GM23248 (cell line): Measurements from ENCODE around the gene JAGN1. TPM values are rescaled to one million over a fixed set of nuclear protein-coding genes. Genes with fewer than 3 reads are reported as not detected.
A peak's percentile ranks its signal among the peaks of the same experiment; 100 is the strongest.

ENCODE experiments used
- DNase-seq: peaks from one replicate; pipeline ENCODE4 v3.0.0-alpha.2; 2015
- H2AFZ ChIP-seq: fragments of 200-600 bp; sonication (generic); 2 replicates; pipeline ENCODE4 v1.6.1; 2016; ENCODE audit warnings: antibody characterized with exemption
- H3F3A ChIP-seq: fragments of 200-600 bp; sonication (generic); 2 replicates; pipeline ENCODE4 v1.6.1; 2016; ENCODE audit warnings: mild to moderate bottlenecking, antibody characterized with exemption, mixed run types; ENCODE audit not compliant: insufficient read depth
- H3K27ac ChIP-seq: fragments of 200-600 bp; sonication (generic); 2 replicates; pipeline ENCODE4 v1.5.1; 2016; ENCODE audit warnings: mild to moderate bottlenecking
- H3K27me3 ChIP-seq: fragments of 200-600 bp; sonication (generic); replicated peaks from 2 replicates; pipeline ENCODE4 v1.6.1; 2016; ENCODE audit warnings: mild to moderate bottlenecking; ENCODE audit not compliant: insufficient read depth
- H3K36me3 ChIP-seq: fragments of 200-600 bp; sonication (generic); 2 replicates; pipeline ENCODE4 v1.6.1; 2016; ENCODE audit warnings: low read depth, mild to moderate bottlenecking
- H3K4me1 ChIP-seq: fragments of 200-600 bp; sonication (generic); 2 replicates; pipeline ENCODE4 v1.6.1; 2016; ENCODE audit warnings: mild to moderate bottlenecking; ENCODE audit not compliant: insufficient read depth
- H3K4me2 ChIP-seq: fragments of 200-600 bp; sonication (generic); one replicate; pipeline ENCODE4 v1.6.1; 2016; ENCODE audit warnings: mild to moderate bottlenecking; ENCODE audit not compliant: unreplicated experiment
- H3K4me3 ChIP-seq: fragments of 200-600 bp; sonication (generic); 2 replicates; pipeline ENCODE4 v1.5.1; 2016; ENCODE audit warnings: mild to moderate bottlenecking
- H3K79me2 ChIP-seq: fragments of 200-600 bp; sonication (generic); 2 replicates; pipeline ENCODE4 v1.6.1; 2016; ENCODE audit warnings: mild to moderate bottlenecking; ENCODE audit not compliant: insufficient read depth
- H3K9ac ChIP-seq: fragments of 200-600 bp; sonication (generic); 2 replicates; pipeline ENCODE4 v1.6.1; 2016; ENCODE audit warnings: mild to moderate bottlenecking
- H3K9me2 ChIP-seq: fragments of 200-600 bp; sonication (generic); 2 replicates; pipeline ENCODE4 v1.6.1; 2016; ENCODE audit warnings: mixed run types, mild to moderate bottlenecking, moderate library complexity; ENCODE audit not compliant: insufficient read depth
- H3K9me3 ChIP-seq: fragments of 200-600 bp; sonication (generic); one replicate; pipeline ENCODE4 v1.6.1; 2017; ENCODE audit warnings: low read depth
- H4K20me1 ChIP-seq: fragments of 200-600 bp; sonication (generic); 2 replicates; pipeline ENCODE4 v1.6.0; 2016; ENCODE audit not compliant: insufficient read depth
- EZH2 ChIP-seq: fragments of 200-600 bp; sonication (generic); IDR thresholded peaks from 2 replicates; pipeline ENCODE4 v1.6.1; 2018; ENCODE audit warnings: antibody characterized with exemption, mild to moderate bottlenecking; ENCODE audit not compliant: insufficient read depth, poor library complexity, severe bottlenecking
- EZH2phosphoT487 ChIP-seq: fragments of 200-600 bp; sonication (generic); IDR thresholded peaks from 2 replicates; pipeline ENCODE4 v1.6.1; 2018; ENCODE audit warnings: antibody characterized with exemption, moderate library complexity, mild to moderate bottlenecking, low read depth; ENCODE audit not compliant: insufficient read depth
- WGBS, 2 experiments: methylation state at CpG; one replicate each; pipeline ENCODE4 v1.1.6; 2015 to 2017; ENCODE audit warnings: low lambda C conversion rate in 2 of 2, low coverage in 1 of 2; ENCODE audit errors: missing lambda C conversion rate in 2 of 2; 5-methylcytosine and 5-hydroxymethylcytosine counted together
- in situ Hi-C: fragments of 300-500 bp; cut with MboI; formaldehyde crosslinking; loops from 2 replicates; pipeline ENCODE4 v1.15.0; 2020
- polyA plus RNA-seq: library from polyadenylated mRNA; unstranded; fragments of >200 nt; fragmentation: Nextera tagmentation; extraction: Ambion mirVana; gene quantifications from 2 replicates; pipeline ENCODE4 v1.2.1, GENCODE V29; 2016
- total RNA-seq: library from RNA; depleted of rRNA; stranded (reverse); fragments of >200 nt; shearing (Covaris generic); gene quantifications from 2 replicates; pipeline ENCODE4 v1.2.3, GENCODE V29; 2014

The JAGN1 gene
- total and polyA plus RNA-seq, 2 experiments from 2014 or later, result 35.7 to 45.3 TPM

GRCh38 chr3:9887480-9887879 is 2.9 kb upstream of the JAGN1 start:
- H3K79me2 ChIP-seq, result peaks cover 19% of the 10 kb centered on the region
- TF ChIP-seq EZH2, result no peak
- no peak for TF ChIP-seq EZH2phosphoT487
- no peaks in the 10 kb centered on the region for H3K27me3 ChIP-seq
- in situ Hi-C loops, result no loop called here
- no peak overlapping the region for H3K4me3 ChIP-seq
- peaks cover 21% of the 10 kb centered on the region for H3F3A ChIP-seq
- peaks cover 15% of the 10 kb centered on the region for H3K4me1 ChIP-seq
- no peak overlapping the region for H3K27ac ChIP-seq
- H4K20me1 ChIP-seq, result no peaks in the 10 kb centered on the region
- H3K36me3 ChIP-seq, result no peaks in the 10 kb centered on the region
- H3K9me3 ChIP-seq, result no peaks in the 10 kb centered on the region
- H2AFZ ChIP-seq, result no peak overlapping the region; the same call in 1 of the 2 replicates
- no peak overlapping the region for H3K4me2 ChIP-seq
- no peak overlapping the region for H3K9ac ChIP-seq
- DNase-seq, result no peak
- no peaks in the 10 kb centered on the region for H3K9me2 ChIP-seq
- WGBS, 2 experiments, result 88 to 91% methylated on average over 5 of the region's 5 CpGs

- peaks cover 23% of the 10 kb centered on the region for H3K79me2 ChIP-seq
- H3K27ac ChIP-seq, result no peak overlapping the region
- H3K4me2 ChIP-seq, result no peak overlapping the region
- no peak for TF ChIP-seq EZH2
- TF ChIP-seq EZH2phosphoT487, result no peak
- peaks cover 28% of the 10 kb centered on the region for H3F3A ChIP-seq
- H3K4me1 ChIP-seq, result peaks cover 19% of the 10 kb centered on the region
- in situ Hi-C loops, result no loop called here
- H2AFZ ChIP-seq, result no peak overlapping the region
- no peak overlapping the region for H3K4me3 ChIP-seq
- H3K9ac ChIP-seq, result no peak overlapping the region
- no peaks in the 10 kb centered on the region for H3K9me3 ChIP-seq
- H3K36me3 ChIP-seq, result peaks cover 8% of the 10 kb centered on the region
- 93 to 98% methylated on average over 3 of the region's 3 CpGs for WGBS, 2 experiments
- H3K27me3 ChIP-seq, result no peaks in the 10 kb centered on the region
- H3K9me2 ChIP-seq, result no peaks in the 10 kb centered on the region
- no peaks in the 10 kb centered on the region for H4K20me1 ChIP-seq
- no peak for DNase-seq
Observed at GRCh38 chr3:9888540-9888939, 1.9 kb upstream of the JAGN1 start.

GRCh38 chr3:9889405-9889804 is 1.0 kb upstream of the JAGN1 start:
- Histone ChIP-seq H3F3A (peaks cover 27% of the 10 kb centered on the region), H3K27me3 (no peaks in the 10 kb centered on the region), H2AFZ (peak overlapping the region; percentile 91; the same call in 1 of the 2 replicates), H3K9ac (no peak overlapping the region), H4K20me1 (no peaks in the 10 kb centered on the region), H3K4me1 (peaks cover 18% of the 10 kb centered on the region), H3K9me2 (no peaks in the 10 kb centered on the region), H3K36me3 (peaks cover 8% of the 10 kb centered on the region), H3K9me3 (no peaks in the 10 kb centered on the region), H3K79me2 (peaks cover 23% of the 10 kb centered on the region), H3K27ac (no peak overlapping the region), H3K4me2 (no peak overlapping the region), H3K4me3 (no peak overlapping the region)
- WGBS, 2 experiments, result 57 to 61% methylated on average over 5 of the region's 5 CpGs
- TF ChIP-seq EZH2 (no peak), EZH2phosphoT487 (no peak)
- in situ Hi-C loops, result no loop called here
- DNase-seq, result no peak

- peak overlapping the region; percentile 64 for H3K27ac ChIP-seq
- in situ Hi-C loops, result no loop called here
Observed at GRCh38 chr3:9891072-9891622, 737 bp downstream of the JAGN1 start.

More at GRCh38 chr3:9891072-9891622, 737 bp downstream of the JAGN1 start:
- 6 to 8% methylated on average over 12 of the region's 12 CpGs for WGBS, 2 experiments
- H3K79me2 ChIP-seq, result peaks cover 35% of the 10 kb centered on the region
- peaks cover 12% of the 10 kb centered on the region for H3K4me1 ChIP-seq
- no peaks in the 10 kb centered on the region for H4K20me1 ChIP-seq
- no peaks in the 10 kb centered on the region for H3K9me2 ChIP-seq
- H3K27me3 ChIP-seq, result no peaks in the 10 kb centered on the region
- peak overlapping the region; percentile 83 for H3K4me3 ChIP-seq
- peak overlapping the region; percentile 91 for H2AFZ ChIP-seq
- H3K36me3 ChIP-seq, result peaks cover 14% of the 10 kb centered on the region
- H3K4me2 ChIP-seq, result peak overlapping the region; percentile 83
- H3K9me3 ChIP-seq, result no peaks in the 10 kb centered on the region
- no peak for DNase-seq
- H3K9ac ChIP-seq, result peak overlapping the region; percentile 95
- TF ChIP-seq EZH2phosphoT487, result no peak
- TF ChIP-seq EZH2, result no peak
- H3F3A ChIP-seq, result peaks cover 24% of the 10 kb centered on the region
